HepG2 (cell line): ENCODE data around the gene CD68. TPM values are rescaled to one million over a fixed set of nuclear protein-coding genes. Genes with fewer than 3 reads are reported as not detected.

Experiments
- ARID4A ChIP-seq: sonication (generic); formaldehyde crosslinking; IDR thresholded peaks from 2 replicates; pipeline ENCODE4 v1.5.0; 2020; ENCODE audit warnings: mild to moderate bottlenecking, missing genetic modification reagents, borderline replicate concordance
- HHEX ChIP-seq: IDR thresholded peaks from 2 replicates; pipeline ENCODE4 v1.6.1; 2016; ENCODE audit warnings: control low read depth
- IRF9 ChIP-seq: sonication (generic); formaldehyde crosslinking; IDR thresholded peaks from 2 replicates; pipeline ENCODE4 v1.8.0; 2022; ENCODE audit warnings: missing genetic modification reagents, mild to moderate bottlenecking, borderline replicate concordance
- KLF15 ChIP-seq: sonication (generic); formaldehyde crosslinking; IDR thresholded peaks from 2 replicates; pipeline ENCODE4 v1.8.1; 2023; ENCODE audit warnings: borderline replicate concordance, mild to moderate bottlenecking, inconsistent platforms, missing genetic modification reagents, mixed read lengths
- NBN ChIP-seq: fragments of 450-650 bp; conservative IDR thresholded peaks from 2 replicates; pipeline ENCODE4 v1.6.1; 2017
- NONO ChIP-seq, 2 experiments: fragments of 450-650 bp in 1 of 2; sonication (generic) in 1 of 2; formaldehyde crosslinking in 1 of 2; IDR thresholded peaks in 1 of 2; conservative IDR thresholded peaks in 1 of 2; 2 replicates each; pipeline versions ENCODE4 v1.6.1 to v1.8.0; 2017 to 2022; ENCODE audit warnings: mild to moderate bottlenecking in 1 of 2, missing genetic modification reagents in 1 of 2, moderate library complexity in 1 of 2
- NR2F1 ChIP-seq, 2 experiments: fragments of 450-650 bp in 1 of 2; formaldehyde crosslinking in 1 of 2; IDR thresholded peaks; 2 replicates each; pipeline versions ENCODE4 v1.5.0 to v1.6.1; 2016 to 2020; ENCODE audit warnings: mild to moderate bottlenecking in 1 of 2, missing compliant biosample characterization in 1 of 2, missing genetic modification reagents in 1 of 2, moderate library complexity in 1 of 2
- TOE1 ChIP-seq: sonication (generic); formaldehyde crosslinking; IDR thresholded peaks from 2 replicates; pipeline ENCODE4 v1.4.0; 2020; ENCODE audit warnings: mild to moderate bottlenecking, missing genetic modification reagents
- ZBTB38 ChIP-seq: sonication (generic); formaldehyde crosslinking; IDR thresholded peaks from 2 replicates; pipeline ENCODE4 v1.5.1; 2020; ENCODE audit warnings: mild to moderate bottlenecking, missing genetic modification reagents
- ZFP90 ChIP-seq: sonication (generic); formaldehyde crosslinking; IDR thresholded peaks from 2 replicates; pipeline ENCODE4 v1.8.0; 2022; ENCODE audit warnings: missing genetic modification reagents, mild to moderate bottlenecking, inconsistent platforms, borderline replicate concordance
- ZFX ChIP-seq: sonication (generic); formaldehyde crosslinking; IDR thresholded peaks from 2 replicates; pipeline ENCODE4 v1.4.0; 2020; ENCODE audit warnings: mild to moderate bottlenecking, low read depth, missing genetic modification reagents, moderate library complexity
- ZIK1 ChIP-seq: sonication (generic); formaldehyde crosslinking; IDR thresholded peaks from 2 replicates; pipeline ENCODE4 v1.5.0; 2020; ENCODE audit warnings: mild to moderate bottlenecking, low read depth, missing genetic modification reagents, borderline replicate concordance
- ZNF10 ChIP-seq: sonication (generic); formaldehyde crosslinking; IDR thresholded peaks from 2 replicates; pipeline ENCODE4 v1.4.0; 2020; ENCODE audit warnings: mild to moderate bottlenecking, low read depth, missing genetic modification reagents, borderline replicate concordance
- ZNF253 ChIP-seq: sonication (generic); formaldehyde crosslinking; IDR thresholded peaks from 2 replicates; pipeline ENCODE4 v1.8.0; 2022; ENCODE audit warnings: mild to moderate bottlenecking, missing genetic modification reagents, borderline replicate concordance
- ZNF274 ChIP-seq: sonication (generic); formaldehyde crosslinking; IDR thresholded peaks from 2 replicates; pipeline ENCODE4 v1.5.1; 2020; ENCODE audit warnings: mild to moderate bottlenecking, missing genetic modification reagents
- ZNF430 ChIP-seq: sonication (generic); formaldehyde crosslinking; IDR thresholded peaks from 2 replicates; pipeline ENCODE4 v1.9.0; 2021; ENCODE audit warnings: mild to moderate bottlenecking, missing genetic modification reagents
- ZNF589 ChIP-seq: sonication (generic); formaldehyde crosslinking; conservative IDR thresholded peaks from 2 replicates; pipeline ENCODE4 v1.8.0; 2022; ENCODE audit warnings: mild to moderate bottlenecking, moderate library complexity, missing genetic modification reagents
- ZNF615 ChIP-seq: sonication (generic); formaldehyde crosslinking; IDR thresholded peaks from 2 replicates; pipeline ENCODE4 v1.5.0; 2020; ENCODE audit warnings: mild to moderate bottlenecking, missing genetic modification reagents, borderline replicate concordance
- ZNF777 ChIP-seq: sonication (generic); formaldehyde crosslinking; IDR thresholded peaks from 2 replicates; pipeline ENCODE4 v1.4.0; 2020; ENCODE audit warnings: missing genetic modification reagents
- polyA plus RNA-seq, 8 experiments: library from polyadenylated mRNA; depleted of rRNA in 3 of 8; stranded (reverse) in 7 of 8; unstranded in 1 of 8; fragments of >200 nt; fragmentation: Illumina TruSeq in 4 of 8; extraction: Trizol in 4 of 8; gene quantifications; 2 replicates each; pipeline versions ENCODE4 v1.2.1 to v1.2.3, GENCODE V29; 2011 to 2016; ENCODE audit warnings: low read depth in 4 of 8, missing spikeins in 1 of 8, mixed read lengths in 1 of 8; ENCODE audit not compliant: insufficient read depth in 1 of 8
- total RNA-seq, 5 experiments: library from RNA; depleted of rRNA; stranded (reverse); fragments of >200 nt; fragmentation: Illumina TruSeq; extraction: Trizol; gene quantifications; 2 replicates each; pipeline ENCODE4 v1.2.3, GENCODE V29; 2016; ENCODE audit warnings: low read depth in 1 of 5
- TF ChIP-seq, protein P1 (sequence below): sonication (generic); formaldehyde crosslinking; IDR thresholded peaks from 2 replicates; pipeline ENCODE4 v1.4.0; 2020; ENCODE audit warnings: mild to moderate bottlenecking, missing genetic modification reagents, borderline replicate concordance
- TF ChIP-seq, protein P2 (sequence below): sonication (generic); formaldehyde crosslinking; IDR thresholded peaks from 2 replicates; pipeline ENCODE4 v1.4.0; 2020; ENCODE audit warnings: mild to moderate bottlenecking, missing genetic modification reagents

The CD68 gene
- total and polyA plus RNA-seq, 2 of the 13 experiments (the other 11 are each of a cell fraction or from before 2014, with no cell fraction given): 10.3 to 104 TPM

- TF ChIP-seq, protein P1, sequence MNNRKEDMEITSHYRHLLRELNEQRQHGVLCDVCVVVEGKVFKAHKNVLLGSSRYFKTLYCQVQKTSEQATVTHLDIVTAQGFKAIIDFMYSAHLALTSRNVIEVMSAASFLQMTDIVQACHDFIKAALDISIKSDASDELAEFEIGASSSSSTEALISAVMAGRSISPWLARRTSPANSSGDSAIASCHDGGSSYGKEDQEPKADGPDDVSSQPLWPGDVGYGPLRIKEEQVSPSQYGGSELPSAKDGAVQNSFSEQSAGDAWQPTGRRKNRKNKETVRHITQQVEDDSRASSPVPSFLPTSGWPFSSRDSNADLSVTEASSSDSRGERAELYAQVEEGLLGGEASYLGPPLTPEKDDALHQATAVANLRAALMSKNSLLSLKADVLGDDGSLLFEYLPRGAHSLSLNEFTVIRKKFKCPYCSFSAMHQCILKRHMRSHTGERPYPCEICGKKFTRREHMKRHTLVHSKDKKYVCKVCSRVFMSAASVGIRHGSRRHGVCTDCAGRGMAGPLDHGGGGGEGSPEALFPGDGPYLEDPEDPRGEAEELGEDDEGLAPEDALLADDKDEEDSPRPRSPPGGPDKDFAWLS (CRISPR knock-in tag): no peak
- TF ChIP-seq HHEX: no peak
- TF ChIP-seq ZNF253 (CRISPR knock-in tag): no peak
- TF ChIP-seq ZFP90 (CRISPR knock-in tag): peak; percentile 87
- TF ChIP-seq NR2F1 (CRISPR knock-in tag; IDR thresholded peaks at IDR 0.05): no peak; a peak in 1 of 4 replicates
- peak; percentile 81; the same call in 1 of the 2 replicates for TF ChIP-seq ZNF430 (CRISPR knock-in tag)
- peak; percentile 53; the same call in 1 of the 2 replicates for TF ChIP-seq ZNF777 (CRISPR knock-in tag)
- TF ChIP-seq ZIK1 (CRISPR knock-in tag): no peak
- no peak for TF ChIP-seq ZNF615 (CRISPR knock-in tag)
- no peak for TF ChIP-seq ZNF10 (CRISPR knock-in tag)
- peak; percentile 79 for TF ChIP-seq ZNF274 (CRISPR knock-in tag)
- TF ChIP-seq IRF9: no peak
- peak; percentile 97 for TF ChIP-seq ZFX (CRISPR knock-in tag)
- no peak for TF ChIP-seq ZBTB38 (CRISPR knock-in tag)
- TF ChIP-seq TOE1 (CRISPR knock-in tag): no peak
- no peak for TF ChIP-seq NONO (IDR thresholded peaks at IDR 0.05)
- TF ChIP-seq NONO (CRISPR knock-in tag; conservative IDR thresholded peaks at IDR 0.05): peak; percentile 35; the same call in 1 of the 2 replicates
- TF ChIP-seq NBN: no peak
- TF ChIP-seq, protein P2, sequence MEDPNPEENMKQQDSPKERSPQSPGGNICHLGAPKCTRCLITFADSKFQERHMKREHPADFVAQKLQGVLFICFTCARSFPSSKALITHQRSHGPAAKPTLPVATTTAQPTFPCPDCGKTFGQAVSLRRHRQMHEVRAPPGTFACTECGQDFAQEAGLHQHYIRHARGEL: no peak
- no peak for TF ChIP-seq ZNF589 (CRISPR knock-in tag)
- peak; percentile 59; the same call in 1 of the 2 replicates for TF ChIP-seq KLF15 (CRISPR knock-in tag)
- peak; percentile 73 for TF ChIP-seq ARID4A (CRISPR knock-in tag)
These were observed 48.0 kb downstream of the CD68 start, which contains the start of gene SAT2 (continued) for GRCh38 chr17:7627250-7628121.
